AG09319 (cell line): Measurements from ENCODE around the gene CD44.

ENCODE experiments used
- DNase-seq: peaks from one replicate; pipeline ENCODE4 v3.0.0-alpha.2; 2010; ENCODE audit warnings: low read depth; ENCODE audit errors: extremely low read depth
- CTCF ChIP-seq: IDR thresholded peaks from 2 replicates; pipeline ENCODE4 v1.5.1; 2011; ENCODE audit warnings: low read depth, mild to moderate bottlenecking, inconsistent platforms, low read length, moderate library complexity

The CD44 gene

GRCh38 chr11:35165423-35166368, 26.7 kb downstream of the CD44 start:
- TF ChIP-seq CTCF: no peak
- no peak for DNase-seq

- peak; percentile 70 for DNase-seq
- no peak for TF ChIP-seq CTCF
Measured at GRCh38 chr11:35166369-35167360, 27.7 kb downstream of the CD44 start.

- no peak for TF ChIP-seq CTCF
- DNase-seq: no peak
Measured at GRCh38 chr11:35167426-35167954, 28.5 kb downstream of the CD44 start.

- no peak for TF ChIP-seq CTCF
- no peak for DNase-seq
Measured at GRCh38 chr11:35168671-35169070, 29.7 kb downstream of the CD44 start.

- TF ChIP-seq CTCF: no peak
- no peak for DNase-seq
Measured at GRCh38 chr11:35169112-35169511, 30.1 kb downstream of the CD44 start.

GRCh38 chr11:35169754-35170153, 30.8 kb downstream of the CD44 start:
- TF ChIP-seq CTCF: no peak
- no peak for DNase-seq
